AG09309 (cell line): ENCODE results near the gene ASGR2.

Source experiments
- DNase-seq: peaks from one replicate; pipeline ENCODE4 v3.0.0-alpha.2; 2010; ENCODE audit warnings: low read depth
- H3K4me3 ChIP-seq: 2 replicates; pipeline ENCODE4 v1.5.1; 2011; ENCODE audit warnings: mild to moderate bottlenecking, low read depth, low read length, moderate library complexity; ENCODE audit not compliant: control insufficient read depth
- TF ChIP-seq, protein P1 (sequence below): IDR thresholded peaks from 2 replicates; pipeline ENCODE4 v1.5.1; 2011; ENCODE audit warnings: mild to moderate bottlenecking, low read depth, low read length, inconsistent platforms; ENCODE audit not compliant: insufficient read depth, control insufficient read depth; ENCODE audit errors: missing control alignments

The ASGR2 gene

DNA sequence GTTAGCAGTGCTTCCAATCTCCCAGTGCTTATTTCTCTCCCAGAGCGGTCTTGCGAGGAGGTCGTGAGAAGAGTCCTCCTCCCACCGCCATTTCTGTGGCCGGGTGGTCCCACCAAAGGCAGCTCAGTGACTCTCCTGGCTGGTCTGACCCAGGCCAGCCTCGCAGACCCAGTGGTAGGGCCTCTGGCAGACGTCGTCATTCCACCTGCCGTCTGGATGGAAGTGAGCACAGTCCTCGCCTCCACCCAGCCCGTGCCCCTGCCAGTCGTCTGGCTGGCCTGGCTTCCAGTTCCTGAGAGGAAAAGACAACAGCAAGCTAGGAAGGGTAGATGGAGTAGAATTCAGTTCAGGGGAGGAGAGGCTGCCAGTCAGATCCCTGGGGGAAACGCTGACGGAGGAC is 39.7 kb downstream of the ASGR2 start:
- TF ChIP-seq, protein P1, sequence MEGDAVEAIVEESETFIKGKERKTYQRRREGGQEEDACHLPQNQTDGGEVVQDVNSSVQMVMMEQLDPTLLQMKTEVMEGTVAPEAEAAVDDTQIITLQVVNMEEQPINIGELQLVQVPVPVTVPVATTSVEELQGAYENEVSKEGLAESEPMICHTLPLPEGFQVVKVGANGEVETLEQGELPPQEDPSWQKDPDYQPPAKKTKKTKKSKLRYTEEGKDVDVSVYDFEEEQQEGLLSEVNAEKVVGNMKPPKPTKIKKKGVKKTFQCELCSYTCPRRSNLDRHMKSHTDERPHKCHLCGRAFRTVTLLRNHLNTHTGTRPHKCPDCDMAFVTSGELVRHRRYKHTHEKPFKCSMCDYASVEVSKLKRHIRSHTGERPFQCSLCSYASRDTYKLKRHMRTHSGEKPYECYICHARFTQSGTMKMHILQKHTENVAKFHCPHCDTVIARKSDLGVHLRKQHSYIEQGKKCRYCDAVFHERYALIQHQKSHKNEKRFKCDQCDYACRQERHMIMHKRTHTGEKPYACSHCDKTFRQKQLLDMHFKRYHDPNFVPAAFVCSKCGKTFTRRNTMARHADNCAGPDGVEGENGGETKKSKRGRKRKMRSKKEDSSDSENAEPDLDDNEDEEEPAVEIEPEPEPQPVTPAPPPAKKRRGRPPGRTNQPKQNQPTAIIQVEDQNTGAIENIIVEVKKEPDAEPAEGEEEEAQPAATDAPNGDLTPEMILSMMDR, result no peak
- DNase-seq, result no peak
- no peak overlapping the region for H3K4me3 ChIP-seq

DNA sequence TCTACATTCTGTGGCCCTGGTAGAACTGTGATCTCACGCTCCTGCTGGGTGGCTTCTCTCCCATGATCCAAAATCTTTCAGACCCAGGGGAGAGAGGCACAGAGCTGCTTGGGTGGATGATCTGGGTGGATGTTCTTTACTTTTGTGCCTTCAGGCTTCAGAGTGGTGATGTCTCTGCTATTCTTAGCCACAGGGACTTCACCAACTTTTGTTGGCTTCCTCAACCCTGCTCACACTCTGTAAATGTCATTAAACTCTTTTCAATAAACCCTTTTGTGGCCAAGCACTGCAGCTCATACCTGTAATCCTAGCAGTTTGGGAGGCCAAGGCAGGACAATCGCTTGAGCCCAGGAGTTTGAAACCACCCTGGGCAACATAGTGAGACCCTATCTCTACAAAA is 42.2 kb downstream of the ASGR2 start:
- TF ChIP-seq, protein P1, result no peak
- no peak for DNase-seq

DNA sequence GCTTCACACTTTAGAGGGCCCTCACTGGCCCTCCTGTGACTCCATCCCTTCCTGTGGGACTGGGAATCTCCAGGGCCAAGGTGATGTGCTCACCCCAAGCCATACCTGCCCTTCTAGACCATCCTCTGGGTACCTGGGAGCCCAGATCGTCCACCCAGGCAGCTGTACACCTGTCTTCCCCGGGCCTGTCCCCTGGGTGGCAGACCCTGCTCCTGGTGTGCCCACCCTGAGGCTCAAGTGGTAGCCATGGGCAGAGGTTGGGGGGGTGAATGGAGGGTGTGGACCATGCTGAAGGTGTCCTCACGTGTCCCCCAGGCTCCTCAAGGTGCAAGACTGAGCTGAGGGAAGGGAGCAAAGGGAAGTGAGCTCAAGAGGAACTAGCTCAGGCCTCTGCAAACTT is 43.9 kb downstream of the ASGR2 start:
- H3K4me3 ChIP-seq, result no peak overlapping the region
- DNase-seq, result no peak
- TF ChIP-seq, protein P1, result no peak

More for the DNA sequence above, 42.2 kb downstream of the ASGR2 start:
- H3K4me3 ChIP-seq, result no peak overlapping the region

DNA sequence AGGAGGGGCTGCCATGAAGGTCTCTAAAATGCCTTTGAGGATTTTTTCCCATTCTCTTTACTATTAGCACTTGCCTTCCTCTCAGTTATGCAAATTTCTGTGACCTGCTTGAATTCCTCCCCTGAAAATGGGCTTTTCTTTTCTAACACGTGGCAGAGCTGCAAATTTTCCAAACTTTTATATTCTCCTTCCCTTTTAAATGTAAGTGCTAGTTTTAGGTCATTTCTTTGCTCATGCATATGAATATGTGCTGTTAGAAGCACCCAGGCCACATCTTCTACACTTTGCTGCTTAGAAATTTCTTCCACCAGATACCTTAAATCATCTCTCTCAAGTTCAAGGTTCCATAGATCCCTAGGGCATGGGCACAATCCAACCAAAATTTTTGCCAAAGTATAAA is 46.4 kb downstream of the ASGR2 start:
- H3K4me3 ChIP-seq, result no peak overlapping the region
- no peak for DNase-seq
- TF ChIP-seq, protein P1, result no peak

DNA sequence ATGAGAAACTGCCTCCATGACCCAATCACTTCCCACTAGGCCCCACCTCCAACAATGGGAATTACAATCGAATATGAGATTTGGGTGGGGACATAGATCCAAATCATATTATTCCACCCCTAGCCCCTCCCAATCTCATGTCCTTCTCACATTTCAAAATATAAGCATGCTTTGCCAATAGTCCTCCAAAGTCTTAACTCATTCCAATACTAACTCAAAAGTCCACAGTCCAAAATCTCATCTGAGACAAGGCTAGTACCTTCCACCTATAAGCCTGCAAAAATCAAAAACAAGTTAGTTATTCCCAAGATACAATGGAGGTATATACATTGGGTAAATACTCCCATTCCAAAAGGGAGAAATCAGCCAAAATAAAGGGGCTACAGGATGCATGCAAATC is 47.4 kb downstream of the ASGR2 start:
- TF ChIP-seq, protein P1, result no peak
- no peak overlapping the region for H3K4me3 ChIP-seq
- DNase-seq, result no peak

DNA sequence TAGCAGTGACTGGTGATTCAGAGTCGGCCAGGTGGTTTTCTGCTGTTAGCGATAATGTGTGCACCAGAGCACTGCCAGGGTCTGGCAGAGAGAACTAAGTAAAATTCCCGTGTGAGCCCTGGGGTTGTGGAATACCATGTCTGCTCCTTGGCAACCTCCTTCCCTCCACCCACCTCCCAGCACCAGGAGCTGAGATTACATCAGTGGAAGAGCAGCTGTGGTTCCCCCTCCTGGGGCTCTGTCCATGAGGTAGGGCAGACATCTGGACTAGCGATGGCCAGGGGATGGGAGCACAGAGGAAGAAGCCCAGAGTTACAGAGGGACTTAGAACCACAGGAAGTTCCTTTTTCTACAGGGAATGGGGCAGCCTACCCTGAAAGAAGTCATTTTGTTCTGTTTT is 50.4 kb downstream of the ASGR2 start:
- DNase-seq, result no peak
- H3K4me3 ChIP-seq, result no peak overlapping the region
- TF ChIP-seq, protein P1, result no peak

DNA sequence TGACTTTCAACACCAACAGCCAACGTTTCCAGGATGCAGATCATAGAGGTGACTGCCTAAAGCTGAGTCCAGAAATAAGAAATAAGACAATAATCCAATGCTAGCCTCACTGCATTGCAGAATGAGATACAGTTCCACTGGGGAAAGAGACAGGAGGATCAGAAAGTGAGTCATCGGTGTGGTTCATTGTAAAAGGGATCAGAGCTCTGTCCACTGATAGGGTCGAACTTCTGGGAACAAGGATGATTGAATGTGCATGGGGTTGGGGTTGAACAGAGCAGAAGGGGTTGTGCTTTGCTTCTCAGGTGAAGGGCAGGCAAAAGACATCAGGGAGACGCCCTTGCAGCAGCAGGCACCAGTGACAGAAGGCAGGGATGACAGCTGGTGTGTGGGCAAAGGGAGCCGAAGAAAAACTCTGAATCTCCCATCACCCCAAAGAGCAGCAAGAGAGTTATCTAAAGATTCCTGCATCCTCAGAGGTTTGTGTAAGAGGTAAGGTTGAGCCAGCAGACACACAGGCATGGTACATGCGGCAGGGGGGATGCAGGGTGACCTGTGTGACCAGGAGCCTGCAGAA is 51.0 kb downstream of the ASGR2 start:
- no peak overlapping the region for H3K4me3 ChIP-seq
- DNase-seq, result no peak
- TF ChIP-seq, protein P1, result no peak
